CD4-positive, alpha-beta T cell treated with Interleukin-6 for 4 hours (primary cell): ENCODE measurements around the gene ZNF664.
A peak's percentile ranks its signal among the peaks of the same experiment; 100 is the strongest.

Experiments used
- DNase-seq: peaks from one replicate; pipeline ENCODE4 v3.0.0-alpha.2; 2020; ENCODE audit warnings: mixed read lengths

The ZNF664 gene

GRCh38 chr12:124036171-124036598 lies 63.2 kb downstream of the ZNF664 start:
- DNase-seq = no peak

GRCh38 chr12:124036657-124037109 lies 63.7 kb downstream of the ZNF664 start:
- peak; percentile 58 for DNase-seq

GRCh38 chr12:124037331-124037730 lies 64.3 kb downstream of the ZNF664 start:
- DNase-seq = no peak

- DNase-seq = no peak
Measured at GRCh38 chr12:124039276-124039675, 66.3 kb downstream of the ZNF664 start.

GRCh38 chr12:124040291-124040690 lies 67.3 kb downstream of the ZNF664 start:
- DNase-seq = no peak

- no peak for DNase-seq
Measured at GRCh38 chr12:124040737-124041136, 67.7 kb downstream of the ZNF664 start.

GRCh38 chr12:124041907-124042306 lies 68.9 kb downstream of the ZNF664 start:
- DNase-seq = no peak

GRCh38 chr12:124044021-124044420 lies 71.0 kb downstream of the ZNF664 start:
- DNase-seq = no peak

- DNase-seq = peak; percentile 27
Measured at GRCh38 chr12:124044809-124045321, 71.8 kb downstream of the ZNF664 start.

GRCh38 chr12:124045671-124046455 lies 72.8 kb downstream of the ZNF664 start:
- no peak for DNase-seq

- no peak for DNase-seq
Measured at GRCh38 chr12:124046456-124046740, 73.4 kb downstream of the ZNF664 start.

GRCh38 chr12:124047045-124047566 lies 74.1 kb downstream of the ZNF664 start:
- no peak for DNase-seq

- DNase-seq = no peak
Measured at GRCh38 chr12:124049451-124050094, 76.6 kb downstream of the ZNF664 start.

- no peak for DNase-seq
Measured at GRCh38 chr12:124053851-124054250, 80.8 kb downstream of the ZNF664 start.

GRCh38 chr12:124055066-124055465 lies 82.1 kb downstream of the ZNF664 start:
- DNase-seq = no peak

- DNase-seq = no peak
Measured at GRCh38 chr12:124057691-124058090, 84.7 kb downstream of the ZNF664 start.

- no peak for DNase-seq
Measured at GRCh38 chr12:124059752-124060151, 86.7 kb downstream of the ZNF664 start.
